CD4-positive, alpha-beta T cell treated with Interleukin-17A for 1 hour (primary cell): ENCODE measurements around the gene SLC6A18.
A peak's percentile ranks its signal among the peaks of the same experiment; 100 is the strongest.

ENCODE experiments used
- DNase-seq: peaks from one replicate; pipeline ENCODE4 v3.0.0-alpha.2; 2020

SLC6A18 gene

DNA sequence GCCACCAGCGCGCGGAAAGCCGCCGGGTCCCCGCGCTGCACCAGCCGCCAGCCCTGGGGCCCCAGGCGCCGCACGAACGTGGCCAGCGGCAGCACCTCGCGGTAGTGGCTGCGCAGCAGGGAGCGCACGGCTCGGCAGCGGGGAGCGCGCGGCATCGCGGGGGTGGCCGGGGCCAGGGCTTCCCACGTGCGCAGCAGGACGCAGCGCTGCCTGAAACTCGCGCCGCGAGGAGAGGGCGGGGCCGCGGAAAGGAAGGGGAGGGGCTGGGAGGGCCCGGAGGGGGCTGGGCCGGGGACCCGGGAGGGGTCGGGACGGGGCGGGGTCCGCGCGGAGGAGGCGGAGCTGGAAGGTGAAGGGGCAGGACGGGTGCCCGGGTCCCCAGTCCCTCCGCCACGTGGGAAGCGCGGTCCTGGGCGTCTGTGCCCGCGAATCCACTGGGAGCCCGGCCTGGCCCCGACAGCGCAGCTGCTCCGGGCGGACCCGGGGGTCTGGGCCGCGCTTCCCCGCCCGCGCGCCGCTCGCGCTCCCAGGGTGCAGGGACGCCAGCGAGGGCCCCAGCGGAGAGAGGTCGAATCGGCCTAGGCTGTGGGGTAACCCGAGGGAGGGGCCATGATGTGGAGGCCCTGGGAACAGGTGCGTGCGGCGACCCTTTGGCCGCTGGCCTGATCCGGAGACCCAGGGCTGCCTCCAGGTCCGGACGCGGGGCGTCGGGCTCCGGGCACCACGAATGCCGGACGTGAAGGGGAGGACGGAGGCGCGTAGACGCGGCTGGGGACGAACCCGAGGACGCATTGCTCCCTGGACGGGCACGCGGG, 69.9 kb downstream of the SLC6A18 start, which contains the start of gene TERT:
Gene TERT, minus strand, starts transcription at position 234 of the 815 bp plus-strand sequence. Its CDS starts 79 bp downstream, at position 155.
- peak; percentile 81 for DNase-seq

DNA sequence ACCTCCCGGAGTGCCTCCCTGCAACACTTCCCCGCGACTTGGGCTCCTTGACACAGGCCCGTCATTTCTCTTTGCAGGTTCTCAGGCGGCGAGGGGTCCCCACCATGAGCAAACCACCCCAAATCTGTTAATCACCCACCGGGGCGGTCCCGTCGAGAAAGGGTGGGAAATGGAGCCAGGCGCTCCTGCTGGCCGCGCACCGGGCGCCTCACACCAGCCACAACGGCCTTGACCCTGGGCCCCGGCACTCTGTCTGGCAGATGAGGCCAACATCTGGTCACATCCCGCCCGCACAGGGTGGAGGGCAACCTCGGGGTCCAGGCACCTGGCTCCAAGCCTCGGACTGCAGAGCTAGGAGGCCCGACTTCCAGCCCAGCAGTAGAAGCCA, 70.5 kb downstream of the SLC6A18 start:
- DNase-seq: no peak
